Measurements from ENCODE around the gene HEXIM2.

GRCh38 chr17:45195424-45195823 is 33.7 kb downstream of the HEXIM2 start:
- TF ChIP-seq CTCF (IDR thresholded peaks at IDR 0.05; ENCODE audit: insufficient read depth, low read length, poor library complexity, severe bottlenecking) (no peak), EZH2phosphoT487 (conservative IDR thresholded peaks at IDR 0.05; ENCODE audit: low read length) (no peak)
